Upper lobe of left lung (tissue), 6 donors: ENCODE measurements around the gene RPGR. TPM values are rescaled to one million over a fixed set of nuclear protein-coding genes. Genes with fewer than 3 reads are reported as not detected.

ENCODE experiments used
- ATAC-seq, 2 donors: fragments of 200-7000 bp; cut with Tn5 transposase; one replicate each; pipeline ENCODE4 v1.9.1; 2022; ENCODE audit warnings: mild to moderate bottlenecking in 2 of 2, moderate library complexity in 2 of 2; ENCODE audit not compliant: low FRiP score in 2 of 2
- DNase-seq, 2 donors: peaks; one replicate each; pipeline ENCODE4 v3.0.0-alpha.2; 2019 to 2020
- H3K27ac ChIP-seq, 4 donors: fragments of 200-600 bp; sonication (generic); one replicate each; pipeline ENCODE4 v1.5.1; 2016 to 2019
- H3K27me3 ChIP-seq, 4 donors: fragments of 200-600 bp; sonication (generic); one replicate each; pipeline ENCODE4 v1.5.1; 2017 to 2019
- H3K36me3 ChIP-seq, 4 donors: fragments of 200-600 bp; sonication (generic); one replicate each; pipeline ENCODE4 v1.5.1; 2016 to 2019
- H3K4me1 ChIP-seq, 4 donors: fragments of 200-600 bp; sonication (generic); one replicate each; pipeline ENCODE4 v1.5.1; 2018 to 2019
- H3K4me3 ChIP-seq, 4 donors: fragments of 200-600 bp; sonication (generic); one replicate each; pipeline ENCODE4 v1.5.1; 2017 to 2019; ENCODE audit warnings: mild to moderate bottlenecking in 2 of 4, moderate library complexity in 1 of 4
- H3K9me3 ChIP-seq, 4 donors: fragments of 200-600 bp; sonication (generic); one replicate each; pipeline ENCODE4 v1.5.1; 2018 to 2019
- EP300 ChIP-seq, 4 donors: sonication (generic); formaldehyde crosslinking; IDR thresholded peaks; one replicate each; pipeline ENCODE4 v1.5.1; 2017; ENCODE audit warnings: antibody characterized with exemption in 4 of 4, control low read depth in 2 of 4
- POLR2A ChIP-seq, 4 donors: fragments of 450-650 bp; IDR thresholded peaks; one replicate each; pipeline ENCODE4 v1.5.1; 2016 to 2017; ENCODE audit warnings: antibody characterized with exemption in 4 of 4, mild to moderate bottlenecking in 2 of 4
- POLR2AphosphoS5 ChIP-seq, 2 donors: sonication (generic); formaldehyde crosslinking; IDR thresholded peaks; one replicate each; pipeline ENCODE4 v1.5.1; 2017; ENCODE audit warnings: antibody characterized with exemption in 2 of 2
- WGBS, 2 donors: methylation state at CpG; one replicate each; pipeline ENCODE4 v1.1.5; 2017 to 2018; 5-methylcytosine and 5-hydroxymethylcytosine counted together
- total RNA-seq, 6 donors: library from RNA; depleted of rRNA in 4 of 6; stranded (reverse); fragments of >200 nt in 4 of 6; gene quantifications; one replicate each; pipeline versions ENCODE4 v1.1.0 to v1.2.1, GENCODE V29; 2016 to 2021
- TF ChIP-seq, protein P1 (sequence below), 6 experiments: fragments of 450-650 bp in 4 of 6; fragments of 200-600 bp in 2 of 6; sonication (generic) in 2 of 6; IDR thresholded peaks; one replicate each; pipeline ENCODE4 v1.5.1; 2016 to 2019; ENCODE audit warnings: antibody characterized with exemption in 6 of 6
- donor health status: DM: no; HTN: no; CAD: no; lungs with moderate emphysema.
- donor health status: DM: no; HTN: yes; CAD: no; lungs with severe emphysema.

Gene RPGR
- total RNA-seq, 6 donors from 2014 or later, result 15.8 to 82.8 (median 30.1) TPM

GRCh38 chrX:38225093-38225492 is 102.2 kb downstream of the RPGR start:
- no peak overlapping the region for H3K27ac ChIP-seq
- H3K36me3 ChIP-seq, result no peaks in the 10 kb centered on the region
- WGBS, 2 donors, result 20 to 59% methylated on average over 3 of the region's 3 CpGs
- peaks cover 0 to 9% (median 0%) of the 10 kb centered on the region in 4 donors for H3K27me3 ChIP-seq
- DNase-seq (no peak), ATAC-seq (no peak)
- no peaks in the 10 kb centered on the region for H3K9me3 ChIP-seq
- TF ChIP-seq POLR2A (IDR thresholded peaks at IDR 0.05) (no peak), POLR2AphosphoS5 (IDR thresholded peaks at IDR 0.05) (no peak), EP300 (IDR thresholded peaks at IDR 0.05) (no peak)
- TF ChIP-seq, protein P1, sequence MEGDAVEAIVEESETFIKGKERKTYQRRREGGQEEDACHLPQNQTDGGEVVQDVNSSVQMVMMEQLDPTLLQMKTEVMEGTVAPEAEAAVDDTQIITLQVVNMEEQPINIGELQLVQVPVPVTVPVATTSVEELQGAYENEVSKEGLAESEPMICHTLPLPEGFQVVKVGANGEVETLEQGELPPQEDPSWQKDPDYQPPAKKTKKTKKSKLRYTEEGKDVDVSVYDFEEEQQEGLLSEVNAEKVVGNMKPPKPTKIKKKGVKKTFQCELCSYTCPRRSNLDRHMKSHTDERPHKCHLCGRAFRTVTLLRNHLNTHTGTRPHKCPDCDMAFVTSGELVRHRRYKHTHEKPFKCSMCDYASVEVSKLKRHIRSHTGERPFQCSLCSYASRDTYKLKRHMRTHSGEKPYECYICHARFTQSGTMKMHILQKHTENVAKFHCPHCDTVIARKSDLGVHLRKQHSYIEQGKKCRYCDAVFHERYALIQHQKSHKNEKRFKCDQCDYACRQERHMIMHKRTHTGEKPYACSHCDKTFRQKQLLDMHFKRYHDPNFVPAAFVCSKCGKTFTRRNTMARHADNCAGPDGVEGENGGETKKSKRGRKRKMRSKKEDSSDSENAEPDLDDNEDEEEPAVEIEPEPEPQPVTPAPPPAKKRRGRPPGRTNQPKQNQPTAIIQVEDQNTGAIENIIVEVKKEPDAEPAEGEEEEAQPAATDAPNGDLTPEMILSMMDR (IDR thresholded peaks at IDR 0.05), result no peak
- H3K4me3 ChIP-seq, result no peak overlapping the region
- H3K4me1 ChIP-seq, result peaks cover 0 to 6% (median under 1%) of the 10 kb centered on the region in 4 donors

- H3K27me3 ChIP-seq, result peaks cover 0 to 11% (median 0%) of the 10 kb centered on the region in 4 donors
- no peaks in the 10 kb centered on the region for H3K9me3 ChIP-seq
- H3K36me3 ChIP-seq, result no peaks in the 10 kb centered on the region
- no peak for TF ChIP-seq EP300 (IDR thresholded peaks at IDR 0.05)
- TF ChIP-seq POLR2AphosphoS5 (IDR thresholded peaks at IDR 0.05), result no peak
- TF ChIP-seq, protein P1 (IDR thresholded peaks at IDR 0.05), result no peak
- TF ChIP-seq POLR2A (IDR thresholded peaks at IDR 0.05), result no peak
- ATAC-seq (no peak), DNase-seq (no peak)
- H3K4me3 ChIP-seq, result no peak overlapping the region
- H3K27ac ChIP-seq, result no peak overlapping the region
- peaks cover 0 to 6% (median 2%) of the 10 kb centered on the region in 4 donors for H3K4me1 ChIP-seq
Measured at GRCh38 chrX:38224160-38224559, 103.1 kb downstream of the RPGR start.

DNA sequence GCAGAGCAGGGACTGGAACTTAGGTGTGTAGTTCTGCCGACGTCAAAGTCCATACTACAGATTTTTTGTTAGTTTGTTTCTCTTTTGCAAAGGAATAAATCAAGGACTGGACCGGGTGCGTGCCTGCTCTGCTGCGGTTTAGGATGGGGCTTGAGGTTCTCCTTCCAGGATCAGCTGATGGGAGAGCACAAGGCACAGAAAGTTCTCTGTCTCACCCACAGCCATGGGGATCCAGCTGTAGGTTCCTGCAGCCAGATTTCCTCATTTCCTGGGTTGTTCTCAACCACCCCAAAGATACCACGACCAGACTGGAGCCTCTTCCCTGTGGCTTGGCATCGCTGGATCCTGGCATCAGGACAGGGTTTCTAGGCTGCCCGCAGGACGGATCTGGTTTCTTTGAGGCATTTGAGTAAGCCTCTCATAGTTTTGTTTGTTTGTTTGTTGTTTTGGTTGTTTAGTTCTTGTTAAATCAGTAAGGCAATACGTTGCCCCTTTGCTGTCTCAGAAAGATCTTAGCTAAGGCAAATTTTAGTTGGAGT is 105.8 kb downstream of the RPGR start:
- Histone ChIP-seq H3K36me3 (no peaks in the 10 kb centered on the region), H3K4me3 (peak overlapping the region in 1 of 4 donors; percentile 56), H3K27me3 (peaks cover 0 to 11% (median 0%) of the 10 kb centered on the region in 4 donors), H3K27ac (no peak overlapping the region), H3K4me1 (peaks cover 0 to 6% (median 2%) of the 10 kb centered on the region in 4 donors), H3K9me3 (no peaks in the 10 kb centered on the region)
- no peak for ATAC-seq
- no peak for DNase-seq
- 79 to 83% methylated on average over 3 to 10 of the region's 10 CpGs for WGBS, 2 donors
- no peak for TF ChIP-seq POLR2A (IDR thresholded peaks at IDR 0.05)

DNA sequence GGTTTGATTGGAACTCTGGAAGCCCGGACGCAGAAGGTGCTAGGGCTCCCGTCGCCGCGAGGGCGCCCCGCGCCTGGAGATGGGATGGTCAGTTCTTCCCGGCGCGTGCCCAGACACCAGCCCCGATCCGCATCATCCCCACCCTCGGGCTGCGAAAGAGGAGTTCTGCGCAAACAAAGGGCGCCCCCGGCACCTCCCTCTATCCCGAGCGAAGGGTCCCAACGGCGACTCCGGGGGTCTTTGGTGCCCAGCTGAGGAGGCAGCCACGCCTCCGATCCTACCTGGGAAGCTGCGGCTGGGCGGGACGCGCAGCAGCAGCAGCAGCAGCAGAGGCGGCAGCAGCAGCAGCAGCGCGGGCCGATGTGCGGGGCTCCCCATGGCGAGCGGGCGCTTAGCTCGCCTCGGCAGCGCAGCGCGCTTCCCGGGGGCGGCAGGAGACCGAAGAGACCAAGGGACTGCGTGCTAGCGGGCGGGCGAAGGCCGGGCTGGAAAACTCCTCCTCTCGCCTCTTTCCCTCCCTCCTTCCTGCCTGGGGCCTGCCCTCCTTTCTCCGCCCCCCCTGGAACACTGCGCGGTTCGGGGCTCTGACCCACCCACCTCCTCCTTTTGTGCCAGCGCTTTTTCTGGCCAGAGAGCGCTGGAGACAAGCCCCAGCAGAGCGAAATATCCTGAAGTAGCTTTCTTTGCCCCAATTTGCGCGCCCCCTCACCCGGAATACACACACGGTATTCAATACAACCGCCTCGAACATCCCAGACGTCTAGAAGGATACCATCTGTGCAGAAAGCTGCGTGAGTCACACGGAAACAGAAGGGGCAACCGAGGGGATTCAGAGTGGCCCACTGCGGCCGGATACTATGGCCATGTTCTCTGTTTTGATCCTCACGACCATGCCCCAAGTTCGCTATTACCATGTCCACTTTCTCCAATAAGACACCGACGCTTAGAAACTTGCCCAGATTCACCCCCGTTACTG is 106.6 kb downstream of the RPGR start, which contains the start of gene SRPX:
SRPX (minus strand) TSS at position 457 of the 976 bp plus-strand sequence; CDS start at position 378, 79 bp downstream.
- 0 to 34% methylated on average over 7 to 73 of the region's 76 CpGs for WGBS, 2 donors
- ATAC-seq, result peak; percentile 19 to 84
- Histone ChIP-seq H3K27me3 (peaks cover 0 to 11% (median 0%) of the 10 kb centered on the region in 4 donors), H3K9me3 (no peaks in the 10 kb centered on the region), H3K4me3 (peak within 1 kb of the TSS; percentile 33 to 56 (median 48)), H3K4me1 (peaks cover 0 to 6% (median 2%) of the 10 kb centered on the region in 4 donors), H3K27ac (peak within 1 kb of the TSS in 2 of 4 donors; percentile 24 to 54), H3K36me3 (no peaks in the 10 kb centered on the region)
- peak in 1 of 2 donors; percentile 75 for DNase-seq
- TF ChIP-seq POLR2AphosphoS5 (IDR thresholded peaks at IDR 0.05), result no peak
- TF ChIP-seq, protein P1 (IDR thresholded peaks at IDR 0.05), result peak in 1 of 6 experiments; percentile 1

GRCh38 chrX:38220024-38220414 is 107.3 kb downstream of the RPGR start:
- no peaks in the 10 kb centered on the region for H3K36me3 ChIP-seq
- 33% methylated on average over 12 of the region's 14 CpGs; no CpG with 5 or more reads in 1 of the 2 donors for WGBS, 2 donors
- H3K4me1 ChIP-seq, result peaks cover 0 to 6% (median 2%) of the 10 kb centered on the region in 4 donors
- H3K9me3 ChIP-seq, result no peaks in the 10 kb centered on the region
- no peak for TF ChIP-seq EP300 (IDR thresholded peaks at IDR 0.05)
- TF ChIP-seq, protein P1 (IDR thresholded peaks at IDR 0.05), result peak in 2 of 6 experiments; percentile 13 to 20
- no peak for TF ChIP-seq POLR2AphosphoS5 (IDR thresholded peaks at IDR 0.05)
- TF ChIP-seq POLR2A (IDR thresholded peaks at IDR 0.05), result no peak
- DNase-seq, result no peak
- peaks cover 0 to 11% (median 0%) of the 10 kb centered on the region in 4 donors for H3K27me3 ChIP-seq
- H3K27ac ChIP-seq, result peak overlapping the region in 2 of 4 donors; percentile 24 to 54
- H3K4me3 ChIP-seq, result peak overlapping the region; percentile 33 to 56 (median 48)
- ATAC-seq, result peak; percentile 50 to 51
